HepG2 (cell line): ENCODE measurements around the gene DLAT. TPM values are rescaled to one million over a fixed set of nuclear protein-coding genes. Genes with fewer than 3 reads are reported as not detected.

Experiments used
- FOXO1 ChIP-seq: sonication (generic); formaldehyde crosslinking; IDR thresholded peaks from 2 replicates; pipeline ENCODE4 v1.4.0; 2020; ENCODE audit warnings: missing genetic modification reagents
- FOXP1 ChIP-seq, 2 experiments: fragments of 450-650 bp in 1 of 2; IDR thresholded peaks; 2 replicates each; pipeline ENCODE4 v1.6.1; 2017 to 2018; ENCODE audit warnings: antibody characterized with exemption in 1 of 2
- HOXA3 ChIP-seq: sonication (generic); formaldehyde crosslinking; IDR thresholded peaks from 2 replicates; pipeline ENCODE4 v1.5.0; 2020; ENCODE audit warnings: missing genetic modification reagents
- NBN ChIP-seq: fragments of 450-650 bp; conservative IDR thresholded peaks from 2 replicates; pipeline ENCODE4 v1.6.1; 2017
- SOX5 ChIP-seq: IDR thresholded peaks from 2 replicates; pipeline ENCODE4 v1.6.1; 2016; ENCODE audit warnings: borderline replicate concordance
- TARDBP ChIP-seq: sonication (generic); formaldehyde crosslinking; IDR thresholded peaks from 2 replicates; pipeline ENCODE4 v1.8.0; 2022; ENCODE audit warnings: mild to moderate bottlenecking, missing genetic modification reagents
- TOE1 ChIP-seq: sonication (generic); formaldehyde crosslinking; IDR thresholded peaks from 2 replicates; pipeline ENCODE4 v1.4.0; 2020; ENCODE audit warnings: mild to moderate bottlenecking, missing genetic modification reagents
- ZMYM3 ChIP-seq: sonication (generic); formaldehyde crosslinking; IDR thresholded peaks from 2 replicates; pipeline ENCODE4 v1.5.1; 2020; ENCODE audit warnings: mild to moderate bottlenecking, missing genetic modification reagents
- ZMYM4 ChIP-seq: sonication (generic); formaldehyde crosslinking; IDR thresholded peaks from 2 replicates; pipeline ENCODE4 v1.8.1; 2023; ENCODE audit warnings: mild to moderate bottlenecking, missing genetic modification reagents
- ZNF496 ChIP-seq: sonication (generic); formaldehyde crosslinking; IDR thresholded peaks from 2 replicates; pipeline ENCODE4 v1.8.1; 2023; ENCODE audit warnings: mild to moderate bottlenecking, moderate library complexity, missing genetic modification reagents; ENCODE audit not compliant: insufficient replicate concordance
- ZNF564 ChIP-seq: sonication (generic); formaldehyde crosslinking; IDR thresholded peaks from 2 replicates; pipeline ENCODE4 v1.8.1; 2023; ENCODE audit warnings: mild to moderate bottlenecking, missing genetic modification reagents
- ZNF746 ChIP-seq: sonication (generic); formaldehyde crosslinking; IDR thresholded peaks from 2 replicates; pipeline ENCODE4 v1.8.0; 2022; ENCODE audit warnings: mild to moderate bottlenecking, missing genetic modification reagents
- ZNF776 ChIP-seq: sonication (generic); formaldehyde crosslinking; IDR thresholded peaks from 2 replicates; pipeline ENCODE4 v1.4.0; 2020; ENCODE audit warnings: mild to moderate bottlenecking, missing genetic modification reagents
- polyA plus RNA-seq, 8 experiments: library from polyadenylated mRNA; depleted of rRNA in 3 of 8; stranded (reverse) in 7 of 8; unstranded in 1 of 8; fragments of >200 nt; fragmentation: Illumina TruSeq in 4 of 8; extraction: Trizol in 4 of 8; gene quantifications; 2 replicates each; pipeline versions ENCODE4 v1.2.1 to v1.2.3, GENCODE V29; 2011 to 2016; ENCODE audit warnings: low read depth in 4 of 8, missing spikeins in 1 of 8, mixed read lengths in 1 of 8; ENCODE audit not compliant: insufficient read depth in 1 of 8
- total RNA-seq, 5 experiments: library from RNA; depleted of rRNA; stranded (reverse); fragments of >200 nt; fragmentation: Illumina TruSeq; extraction: Trizol; gene quantifications; 2 replicates each; pipeline ENCODE4 v1.2.3, GENCODE V29; 2016; ENCODE audit warnings: low read depth in 1 of 5
- TF ChIP-seq, protein P1 (sequence below): sonication (generic); formaldehyde crosslinking; IDR thresholded peaks from 2 replicates; pipeline ENCODE4 v1.4.0; 2020; ENCODE audit warnings: missing genetic modification reagents, borderline replicate concordance
- TF ChIP-seq, protein P2 (sequence below): IDR thresholded peaks from 2 replicates; pipeline ENCODE4 v1.6.1; 2016; ENCODE audit warnings: mild to moderate bottlenecking, missing biosample characterization, missing genetic modification reagents
- TF ChIP-seq, protein P3 (sequence below): sonication (generic); formaldehyde crosslinking; IDR thresholded peaks from 2 replicates; pipeline ENCODE4 v1.4.0; 2020; ENCODE audit warnings: missing genetic modification reagents
- TF ChIP-seq, protein P4 (sequence below): sonication (generic); formaldehyde crosslinking; IDR thresholded peaks from 2 replicates; pipeline ENCODE4 v1.8.1; 2023; ENCODE audit warnings: missing genetic modification reagents, inconsistent platforms, borderline replicate concordance
- TF ChIP-seq, protein P5 (sequence below): sonication (generic); formaldehyde crosslinking; IDR thresholded peaks from 2 replicates; pipeline ENCODE4 v1.5.0; 2020; ENCODE audit warnings: mild to moderate bottlenecking, missing genetic modification reagents, borderline replicate concordance

The DLAT gene
- total and polyA plus RNA-seq, 2 of the 13 experiments (the other 11 are each of a cell fraction or from before 2014, with no cell fraction given), result 26.4 to 62.2 TPM

DNA sequence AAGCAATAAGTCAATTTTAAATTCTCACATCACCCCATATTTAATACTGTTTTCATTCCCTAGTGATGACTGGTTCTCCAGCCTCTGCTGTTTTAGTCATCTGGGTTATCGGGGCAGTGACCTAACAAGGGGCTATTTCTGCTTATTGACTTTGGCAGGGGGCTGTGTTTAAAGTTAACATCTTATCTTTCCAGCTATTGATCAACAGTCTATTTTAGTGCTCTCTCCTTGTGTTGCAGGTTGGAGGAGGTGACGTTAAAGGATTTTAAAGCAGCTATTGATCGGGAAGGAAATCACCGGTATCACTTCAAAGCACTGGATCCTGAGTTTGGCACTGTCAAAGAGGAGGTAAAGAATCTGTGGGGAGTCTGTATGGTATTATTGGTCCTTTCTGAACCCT lies 7.7 kb upstream of the DLAT start (continued):
- TF ChIP-seq, protein P1, sequence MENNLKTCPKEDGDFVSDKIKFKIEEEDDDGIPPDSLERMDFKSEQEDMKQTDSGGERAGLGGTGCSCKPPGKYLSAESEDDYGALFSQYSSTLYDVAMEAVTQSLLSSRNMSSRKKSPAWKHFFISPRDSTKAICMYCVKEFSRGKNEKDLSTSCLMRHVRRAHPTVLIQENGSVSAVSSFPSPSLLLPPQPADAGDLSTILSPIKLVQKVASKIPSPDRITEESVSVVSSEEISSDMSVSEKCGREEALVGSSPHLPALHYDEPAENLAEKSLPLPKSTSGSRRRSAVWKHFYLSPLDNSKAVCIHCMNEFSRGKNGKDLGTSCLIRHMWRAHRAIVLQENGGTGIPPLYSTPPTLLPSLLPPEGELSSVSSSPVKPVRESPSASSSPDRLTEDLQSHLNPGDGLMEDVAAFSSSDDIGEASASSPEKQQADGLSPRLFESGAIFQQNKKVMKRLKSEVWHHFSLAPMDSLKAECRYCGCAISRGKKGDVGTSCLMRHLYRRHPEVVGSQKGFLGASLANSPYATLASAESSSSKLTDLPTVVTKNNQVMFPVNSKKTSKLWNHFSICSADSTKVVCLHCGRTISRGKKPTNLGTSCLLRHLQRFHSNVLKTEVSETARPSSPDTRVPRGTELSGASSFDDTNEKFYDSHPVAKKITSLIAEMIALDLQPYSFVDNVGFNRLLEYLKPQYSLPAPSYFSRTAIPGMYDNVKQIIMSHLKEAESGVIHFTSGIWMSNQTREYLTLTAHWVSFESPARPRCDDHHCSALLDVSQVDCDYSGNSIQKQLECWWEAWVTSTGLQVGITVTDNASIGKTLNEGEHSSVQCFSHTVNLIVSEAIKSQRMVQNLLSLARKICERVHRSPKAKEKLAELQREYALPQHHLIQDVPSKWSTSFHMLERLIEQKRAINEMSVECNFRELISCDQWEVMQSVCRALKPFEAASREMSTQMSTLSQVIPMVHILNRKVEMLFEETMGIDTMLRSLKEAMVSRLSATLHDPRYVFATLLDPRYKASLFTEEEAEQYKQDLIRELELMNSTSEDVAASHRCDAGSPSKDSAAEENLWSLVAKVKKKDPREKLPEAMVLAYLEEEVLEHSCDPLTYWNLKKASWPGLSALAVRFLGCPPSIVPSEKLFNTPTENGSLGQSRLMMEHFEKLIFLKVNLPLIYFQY, result 0 out of 2 replicates have a peak, but pooled peaks have one; percentile 41
- TF ChIP-seq ZMYM4 (CRISPR knock-in tag) (peak; percentile 80), ZNF496 (no peak), HOXA3 (peak; percentile 68), ZNF746 (peak; percentile 90; the same call in 1 of the 2 replicates), FOXP1 (IDR thresholded peaks at IDR 0.05) (no peak), FOXP1 (CRISPR knock-in tag; IDR thresholded peaks at IDR 0.05) (peak; percentile 53; the same call in 1 of the 2 replicates), TOE1 (CRISPR knock-in tag) (peak; percentile 86; the same call in 1 of the 2 replicates), NBN (no peak), ZNF776 (CRISPR knock-in tag) (no peak), FOXO1 (CRISPR knock-in tag) (peak; percentile 59; the same call in 1 of the 2 replicates), ZNF564 (CRISPR knock-in tag) (0 out of 2 replicates have a peak, but pooled peaks have one; percentile 35), SOX5 (peak; percentile 21; the same call in 1 of the 2 replicates), TARDBP (0 out of 2 replicates have a peak, but pooled peaks have one; percentile 37), ZMYM3 (CRISPR knock-in tag) (peak; percentile 27; the same call in 1 of the 2 replicates)
- TF ChIP-seq, protein P2, sequence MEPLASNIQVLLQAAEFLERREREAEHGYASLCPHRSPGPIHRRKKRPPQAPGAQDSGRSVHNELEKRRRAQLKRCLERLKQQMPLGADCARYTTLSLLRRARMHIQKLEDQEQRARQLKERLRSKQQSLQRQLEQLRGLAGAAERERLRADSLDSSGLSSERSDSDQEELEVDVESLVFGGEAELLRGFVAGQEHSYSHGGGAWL (CRISPR knock-in tag), result no peak
- TF ChIP-seq, protein P3, sequence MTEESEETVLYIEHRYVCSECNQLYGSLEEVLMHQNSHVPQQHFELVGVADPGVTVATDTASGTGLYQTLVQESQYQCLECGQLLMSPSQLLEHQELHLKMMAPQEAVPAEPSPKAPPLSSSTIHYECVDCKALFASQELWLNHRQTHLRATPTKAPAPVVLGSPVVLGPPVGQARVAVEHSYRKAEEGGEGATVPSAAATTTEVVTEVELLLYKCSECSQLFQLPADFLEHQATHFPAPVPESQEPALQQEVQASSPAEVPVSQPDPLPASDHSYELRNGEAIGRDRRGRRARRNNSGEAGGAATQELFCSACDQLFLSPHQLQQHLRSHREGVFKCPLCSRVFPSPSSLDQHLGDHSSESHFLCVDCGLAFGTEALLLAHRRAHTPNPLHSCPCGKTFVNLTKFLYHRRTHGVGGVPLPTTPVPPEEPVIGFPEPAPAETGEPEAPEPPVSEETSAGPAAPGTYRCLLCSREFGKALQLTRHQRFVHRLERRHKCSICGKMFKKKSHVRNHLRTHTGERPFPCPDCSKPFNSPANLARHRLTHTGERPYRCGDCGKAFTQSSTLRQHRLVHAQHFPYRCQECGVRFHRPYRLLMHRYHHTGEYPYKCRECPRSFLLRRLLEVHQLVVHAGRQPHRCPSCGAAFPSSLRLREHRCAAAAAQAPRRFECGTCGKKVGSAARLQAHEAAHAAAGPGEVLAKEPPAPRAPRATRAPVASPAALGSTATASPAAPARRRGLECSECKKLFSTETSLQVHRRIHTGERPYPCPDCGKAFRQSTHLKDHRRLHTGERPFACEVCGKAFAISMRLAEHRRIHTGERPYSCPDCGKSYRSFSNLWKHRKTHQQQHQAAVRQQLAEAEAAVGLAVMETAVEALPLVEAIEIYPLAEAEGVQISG (CRISPR knock-in tag), result no peak
- TF ChIP-seq, protein P4, sequence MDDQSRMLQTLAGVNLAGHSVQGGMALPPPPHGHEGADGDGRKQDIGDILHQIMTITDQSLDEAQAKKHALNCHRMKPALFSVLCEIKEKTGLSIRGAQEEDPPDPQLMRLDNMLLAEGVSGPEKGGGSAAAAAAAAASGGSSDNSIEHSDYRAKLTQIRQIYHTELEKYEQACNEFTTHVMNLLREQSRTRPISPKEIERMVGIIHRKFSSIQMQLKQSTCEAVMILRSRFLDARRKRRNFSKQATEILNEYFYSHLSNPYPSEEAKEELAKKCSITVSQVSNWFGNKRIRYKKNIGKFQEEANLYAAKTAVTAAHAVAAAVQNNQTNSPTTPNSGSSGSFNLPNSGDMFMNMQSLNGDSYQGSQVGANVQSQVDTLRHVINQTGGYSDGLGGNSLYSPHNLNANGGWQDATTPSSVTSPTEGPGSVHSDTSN (CRISPR knock-in tag), result no peak
- TF ChIP-seq, protein P5, sequence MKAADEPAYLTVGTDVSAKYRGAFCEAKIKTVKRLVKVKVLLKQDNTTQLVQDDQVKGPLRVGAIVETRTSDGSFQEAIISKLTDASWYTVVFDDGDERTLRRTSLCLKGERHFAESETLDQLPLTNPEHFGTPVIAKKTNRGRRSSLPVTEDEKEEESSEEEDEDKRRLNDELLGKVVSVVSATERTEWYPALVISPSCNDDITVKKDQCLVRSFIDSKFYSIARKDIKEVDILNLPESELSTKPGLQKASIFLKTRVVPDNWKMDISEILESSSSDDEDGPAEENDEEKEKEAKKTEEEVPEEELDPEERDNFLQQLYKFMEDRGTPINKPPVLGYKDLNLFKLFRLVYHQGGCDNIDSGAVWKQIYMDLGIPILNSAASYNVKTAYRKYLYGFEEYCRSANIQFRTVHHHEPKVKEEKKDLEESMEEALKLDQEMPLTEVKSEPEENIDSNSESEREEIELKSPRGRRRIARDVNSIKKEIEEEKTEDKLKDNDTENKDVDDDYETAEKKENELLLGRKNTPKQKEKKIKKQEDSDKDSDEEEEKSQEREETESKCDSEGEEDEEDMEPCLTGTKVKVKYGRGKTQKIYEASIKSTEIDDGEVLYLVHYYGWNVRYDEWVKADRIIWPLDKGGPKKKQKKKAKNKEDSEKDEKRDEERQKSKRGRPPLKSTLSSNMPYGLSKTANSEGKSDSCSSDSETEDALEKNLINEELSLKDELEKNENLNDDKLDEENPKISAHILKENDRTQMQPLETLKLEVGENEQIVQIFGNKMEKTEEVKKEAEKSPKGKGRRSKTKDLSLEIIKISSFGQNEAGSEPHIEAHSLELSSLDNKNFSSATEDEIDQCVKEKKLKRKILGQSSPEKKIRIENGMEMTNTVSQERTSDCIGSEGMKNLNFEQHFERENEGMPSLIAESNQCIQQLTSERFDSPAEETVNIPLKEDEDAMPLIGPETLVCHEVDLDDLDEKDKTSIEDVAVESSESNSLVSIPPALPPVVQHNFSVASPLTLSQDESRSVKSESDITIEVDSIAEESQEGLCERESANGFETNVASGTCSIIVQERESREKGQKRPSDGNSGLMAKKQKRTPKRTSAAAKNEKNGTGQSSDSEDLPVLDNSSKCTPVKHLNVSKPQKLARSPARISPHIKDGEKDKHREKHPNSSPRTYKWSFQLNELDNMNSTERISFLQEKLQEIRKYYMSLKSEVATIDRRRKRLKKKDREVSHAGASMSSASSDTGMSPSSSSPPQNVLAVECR (CRISPR knock-in tag), result peak; percentile 74; the same call in 1 of the 2 replicates
